ENCODE data around the gene AP2M1. TPM values are rescaled to one million over a fixed set of nuclear protein-coding genes. Genes with fewer than 3 reads are reported as not detected.

The AP2M1 gene
- total and polyA plus RNA-seq, 2 of the 13 experiments (the other 11 are each of a cell fraction or from before 2014, with no cell fraction given) = 126 to 146 TPM

DNA sequence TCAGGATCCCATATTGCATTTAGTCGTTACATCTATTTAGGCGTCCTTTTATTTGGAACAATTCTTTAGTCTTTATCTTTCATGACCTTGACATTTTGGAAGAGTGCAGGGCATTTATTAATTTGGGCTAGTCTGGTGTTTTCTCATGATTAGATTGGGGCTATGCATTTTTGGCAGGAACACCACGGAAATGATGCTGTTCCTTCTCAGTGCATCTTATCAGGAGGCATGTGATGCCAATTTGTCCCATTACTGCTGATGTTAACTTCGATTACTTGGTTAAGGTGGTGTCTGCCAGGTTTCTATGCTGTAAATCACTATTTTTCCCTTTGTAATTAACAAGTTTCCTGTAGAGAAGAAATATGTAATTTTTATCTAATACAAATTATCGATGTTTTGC lies 36.6 kb downstream of the AP2M1 start (continued):
- TF ChIP-seq, protein P1, sequence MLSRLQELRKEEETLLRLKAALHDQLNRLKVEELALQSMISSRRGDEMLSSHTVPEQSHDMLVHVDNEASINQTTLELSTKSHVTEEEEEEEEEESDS (CRISPR knock-in tag; IDR thresholded peaks at IDR 0.05; ENCODE audit: borderline replicate concordance) = no peak

GRCh38 chr3:184211718-184212117 lies 37.1 kb downstream of the AP2M1 start:
- Histone ChIP-seq H3K9me3 (ENCODE audit: low read length) (no peaks in the 10 kb centered on the region), H3K27me3 (ENCODE audit: control insufficient read depth in 1 of 2, insufficient read depth in 2 of 2, low read length in 2 of 2) (peaks cover 2 to 7% of the 10 kb centered on the region in 2 experiments; a peak in 4 of 5 replicates), H3K27ac (ENCODE audit: extremely low read length, insufficient read depth, low read length) (no peak overlapping the region), H3K79me2 (ENCODE audit: insufficient read depth, low read length) (no peaks in the 10 kb centered on the region), H3K36me3 (replicated peaks in 1 of 2; ENCODE audit: control insufficient read depth in 1 of 2, insufficient read depth in 2 of 2, low read length in 2 of 2) (no peaks in the 10 kb centered on the region), H3K9ac (ENCODE audit: insufficient read depth, low read depth, low read length) (no peak overlapping the region), H2AFZ (ENCODE audit: low read length) (no peak overlapping the region), H4K20me1 (ENCODE audit: insufficient read depth, low read length) (no peaks in the 10 kb centered on the region), H3K4me2 (ENCODE audit: low read depth, low read length) (no peak overlapping the region), H3K4me1 (ENCODE audit: insufficient read depth, low read length) (no peaks in the 10 kb centered on the region), H3K4me3 (replicated peaks in 1 of 3; ENCODE audit: insufficient read depth in 1 of 3, low read depth in 2 of 3, low read length in 3 of 3) (no peak overlapping the region)
- BruUV-seq (replicated peaks) = no TSS peak
- ChIA-PET CTCF (ENCODE audit: low intra/inter-chr PET ratio, low total read pairs) (no interaction called here), POLR2A (no interaction called here)
- WGBS (ENCODE audit: low lambda C conversion rate) = 27% methylated on average over 5 of the region's 5 CpGs
- in situ Hi-C loops (cut with HindIII; ENCODE audit: extremely low pct_ligation_motif_present, low pct_unique_long_range_greater_than_20kb) = no loop called here
- DNase-seq (ENCODE audit: low spot score) (no peak), FAIRE-seq (no peak), ATAC-seq (no peak)
- intact Hi-C loops (cut with micrococcal nuclease; ENCODE audit: unreplicated experiment) = no loop called here
- TF ChIP-seq ZNF260 (CRISPR knock-in tag; IDR thresholded peaks at IDR 0.05; ENCODE audit: borderline replicate concordance, low read depth) (no peak), MEF2D (CRISPR knock-in tag; IDR thresholded peaks at IDR 0.05) (no peak)

GRCh38 chr3:184218814-184219213 lies 44.2 kb downstream of the AP2M1 start:
- Histone ChIP-seq H3K79me2 (ENCODE audit: insufficient read depth, low read length) (no peaks in the 10 kb centered on the region), H3K36me3 (replicated peaks in 1 of 2; ENCODE audit: control insufficient read depth in 1 of 2, insufficient read depth in 2 of 2, low read length in 2 of 2) (no peaks in the 10 kb centered on the region), H3K9me3 (ENCODE audit: low read length) (no peaks in the 10 kb centered on the region), H3K27me3 (ENCODE audit: control insufficient read depth in 1 of 2, insufficient read depth in 2 of 2, low read length in 2 of 2) (peaks cover 0 to 5% of the 10 kb centered on the region in 2 experiments; a peak in 1 of 5 replicates), H3K4me1 (ENCODE audit: insufficient read depth, low read length) (no peaks in the 10 kb centered on the region), H2AFZ (ENCODE audit: low read length) (no peak overlapping the region), H4K20me1 (ENCODE audit: insufficient read depth, low read length) (no peaks in the 10 kb centered on the region), H3K4me2 (ENCODE audit: low read depth, low read length) (no peak overlapping the region), H3K9ac (ENCODE audit: insufficient read depth, low read depth, low read length) (no peak overlapping the region), H3K4me3 (replicated peaks in 1 of 3; ENCODE audit: insufficient read depth in 1 of 3, low read depth in 2 of 3, low read length in 3 of 3) (no peak overlapping the region), H3K27ac (ENCODE audit: extremely low read length, insufficient read depth, low read length) (no peak overlapping the region)
- ATAC-seq (no peak), FAIRE-seq (no peak), DNase-seq (ENCODE audit: low spot score) (no peak)
- intact Hi-C loops (cut with micrococcal nuclease; ENCODE audit: unreplicated experiment) = no loop called here
- no peak for TF ChIP-seq SRSF9 (IDR thresholded peaks at IDR 0.05; ENCODE audit: borderline replicate concordance, insufficient read depth, low read depth, low read length, poor library complexity, severe bottlenecking)
- no peak for TF ChIP-seq ZNF234 (CRISPR knock-in tag; conservative IDR thresholded peaks at IDR 0.05)
- no peak for TF ChIP-seq ZBTB25 (CRISPR knock-in tag; IDR thresholded peaks at IDR 0.05)
- no peak for TF ChIP-seq ESRRA (CRISPR knock-in tag; IDR thresholded peaks at IDR 0.05; ENCODE audit: low read depth)
- TF ChIP-seq ZFAT (CRISPR knock-in tag; conservative IDR thresholded peaks at IDR 0.05) = no peak
- no peak for TF ChIP-seq JARID2 (CRISPR knock-in tag; IDR thresholded peaks at IDR 0.05; ENCODE audit: insufficient replicate concordance)
- WGBS (ENCODE audit: low lambda C conversion rate) = 16% methylated on average over 4 of the region's 4 CpGs
- ChIA-PET CTCF (ENCODE audit: low intra/inter-chr PET ratio, low total read pairs) (no interaction called here), POLR2A (no interaction called here)
- BruUV-seq (replicated peaks) = no TSS peak
- in situ Hi-C loops (cut with HindIII; ENCODE audit: extremely low pct_ligation_motif_present, low pct_unique_long_range_greater_than_20kb) = no loop called here
